CD4-positive, alpha-beta T cell treated with Interferon gamma for 1 hour (primary cell): Measurements from ENCODE around the gene GPR155.

ENCODE experiments used
- DNase-seq: peaks from one replicate; pipeline ENCODE4 v3.0.0-alpha.2; 2020

GPR155 gene, protein sequence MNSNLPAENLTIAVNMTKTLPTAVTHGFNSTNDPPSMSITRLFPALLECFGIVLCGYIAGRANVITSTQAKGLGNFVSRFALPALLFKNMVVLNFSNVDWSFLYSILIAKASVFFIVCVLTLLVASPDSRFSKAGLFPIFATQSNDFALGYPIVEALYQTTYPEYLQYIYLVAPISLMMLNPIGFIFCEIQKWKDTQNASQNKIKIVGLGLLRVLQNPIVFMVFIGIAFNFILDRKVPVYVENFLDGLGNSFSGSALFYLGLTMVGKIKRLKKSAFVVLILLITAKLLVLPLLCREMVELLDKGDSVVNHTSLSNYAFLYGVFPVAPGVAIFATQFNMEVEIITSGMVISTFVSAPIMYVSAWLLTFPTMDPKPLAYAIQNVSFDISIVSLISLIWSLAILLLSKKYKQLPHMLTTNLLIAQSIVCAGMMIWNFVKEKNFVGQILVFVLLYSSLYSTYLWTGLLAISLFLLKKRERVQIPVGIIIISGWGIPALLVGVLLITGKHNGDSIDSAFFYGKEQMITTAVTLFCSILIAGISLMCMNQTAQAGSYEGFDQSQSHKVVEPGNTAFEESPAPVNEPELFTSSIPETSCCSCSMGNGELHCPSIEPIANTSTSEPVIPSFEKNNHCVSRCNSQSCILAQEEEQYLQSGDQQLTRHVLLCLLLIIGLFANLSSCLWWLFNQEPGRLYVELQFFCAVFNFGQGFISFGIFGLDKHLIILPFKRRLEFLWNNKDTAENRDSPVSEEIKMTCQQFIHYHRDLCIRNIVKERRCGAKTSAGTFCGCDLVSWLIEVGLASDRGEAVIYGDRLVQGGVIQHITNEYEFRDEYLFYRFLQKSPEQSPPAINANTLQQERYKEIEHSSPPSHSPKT

DNA sequence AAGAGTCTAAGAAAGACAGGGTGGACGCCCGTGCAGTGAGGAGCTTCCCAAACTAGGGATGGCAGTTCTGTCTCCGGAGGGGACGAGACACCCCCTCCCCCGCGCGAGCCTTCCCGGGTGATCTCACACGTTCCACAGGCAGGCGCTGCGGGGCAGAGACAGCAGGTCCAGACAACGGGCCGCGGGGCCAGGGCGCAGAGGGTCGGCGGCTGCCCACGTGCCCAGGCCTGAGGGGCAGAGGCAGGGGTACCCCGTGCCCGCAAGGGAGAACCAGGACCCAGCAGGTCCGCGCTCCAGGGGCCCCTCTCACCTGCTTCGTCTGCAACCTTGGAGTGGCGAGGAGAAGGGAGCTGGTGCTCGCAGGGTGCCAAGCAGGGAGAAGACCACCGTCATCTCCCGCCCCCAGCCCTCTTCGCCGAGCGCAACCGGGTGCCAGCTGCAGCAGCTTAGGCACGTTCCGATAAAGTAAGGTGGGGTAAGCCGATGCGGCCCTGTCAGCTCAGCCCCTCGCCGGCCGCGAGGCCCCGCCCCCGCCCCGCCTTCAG, at the start of gene GPR155:
TSS of gene GPR155 (minus strand) at position 467 of the 545 bp plus-strand sequence. CDS start 5,073 bp downstream, outside the sequence.
- peak; percentile 13 for DNase-seq

DNA sequence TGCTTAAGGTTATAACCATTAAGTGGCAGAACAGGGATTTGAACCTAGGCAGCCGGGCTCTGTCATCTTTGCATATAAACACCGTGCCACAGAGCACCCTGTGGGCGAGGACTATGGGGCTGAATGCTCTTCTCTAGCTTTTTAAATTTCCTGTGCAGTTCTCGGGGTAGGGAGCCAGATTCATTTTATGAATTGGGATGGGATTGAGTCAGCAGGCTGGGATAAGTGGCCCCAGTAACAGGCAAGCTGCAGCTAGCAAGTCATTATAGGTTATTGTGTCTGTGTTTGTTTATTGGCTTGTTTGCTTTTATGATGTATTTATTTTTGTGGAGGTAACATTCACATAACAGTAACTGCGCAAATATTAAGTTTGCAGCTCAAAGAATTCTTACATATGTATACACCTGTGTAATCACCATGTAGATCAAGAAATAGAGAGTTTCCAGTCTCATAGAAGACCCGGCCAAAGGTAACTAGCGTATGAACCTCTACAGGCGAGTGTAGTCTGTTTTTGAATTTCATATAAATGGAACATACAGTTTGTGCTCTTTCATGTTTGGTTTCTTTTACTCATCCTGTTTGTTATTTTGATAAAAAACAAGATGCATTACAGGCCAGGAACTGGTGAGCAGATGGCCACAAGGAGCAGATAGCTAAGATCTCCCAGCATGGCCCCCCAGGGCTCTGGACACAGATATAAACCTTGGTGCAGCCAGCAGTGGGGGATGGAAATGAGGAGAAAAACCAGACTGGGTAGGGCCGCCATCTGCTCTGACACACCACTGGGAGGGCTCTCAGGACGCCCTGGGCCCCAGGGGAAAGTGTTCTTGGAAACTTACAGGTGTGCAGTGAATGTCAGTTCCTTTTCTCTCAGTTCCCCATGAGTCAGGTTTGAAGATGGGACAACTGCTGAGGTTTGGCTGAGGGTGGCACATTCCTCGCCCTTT, 49.2 kb upstream of the GPR155 start:
- DNase-seq, result no peak

DNA sequence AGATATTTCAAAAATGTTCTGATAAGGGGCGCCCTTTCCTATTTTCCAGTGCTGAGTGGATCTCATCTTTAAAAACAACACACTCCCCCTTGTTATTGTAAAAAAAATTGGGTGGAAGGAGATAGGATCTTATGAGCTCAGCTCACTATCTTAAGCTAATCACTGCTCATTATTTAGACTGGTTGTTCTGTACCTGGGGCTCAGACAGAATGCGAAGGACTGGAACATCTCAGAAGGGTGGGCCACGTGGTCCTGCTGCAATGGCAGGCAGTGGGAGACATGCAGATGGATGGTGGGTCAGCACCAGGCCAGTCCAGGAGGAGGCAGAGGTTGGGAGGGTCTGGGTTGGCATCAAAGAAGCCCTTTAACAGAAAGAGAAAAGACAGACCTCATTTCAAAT, 48.3 kb upstream of the GPR155 start:
- no peak for DNase-seq

DNA sequence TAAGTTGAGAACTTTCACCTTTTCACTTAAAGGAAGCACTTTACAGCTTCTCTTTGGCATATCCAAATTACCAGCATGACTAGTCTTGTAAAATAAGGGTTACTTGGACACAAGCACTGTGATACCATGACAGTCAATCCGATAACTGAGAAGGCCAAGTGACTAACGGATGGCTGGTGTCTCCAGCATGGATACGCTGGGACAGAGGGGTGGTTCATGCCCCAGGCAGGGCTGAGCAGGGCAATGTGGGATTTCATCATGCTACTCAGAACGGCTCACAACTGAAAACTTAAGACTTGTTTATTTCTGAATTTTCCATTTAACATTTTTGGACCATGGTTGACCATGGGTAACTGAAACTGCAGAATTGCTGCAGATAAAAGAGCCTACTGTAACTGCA, 43.1 kb upstream of the GPR155 start:
- DNase-seq, result no peak

DNA sequence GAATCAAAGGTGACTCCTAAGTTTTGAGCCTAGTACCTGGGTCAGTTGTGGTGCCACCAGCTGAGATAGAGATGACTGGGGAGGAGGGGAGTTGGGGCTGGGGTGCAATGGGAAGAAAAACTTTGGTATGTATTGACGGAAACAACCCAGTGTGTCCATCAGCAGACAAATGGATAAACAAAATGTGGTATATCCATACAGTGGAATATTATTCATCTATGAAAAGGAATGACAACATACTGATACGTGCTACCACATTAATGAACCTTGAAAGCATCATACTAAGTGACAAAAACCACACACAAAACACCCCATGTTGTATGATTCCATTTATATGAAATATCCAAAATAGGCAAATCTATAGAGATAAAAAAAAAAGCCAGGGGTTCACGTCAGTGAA, 41.1 kb upstream of the GPR155 start:
- DNase-seq, result no peak

DNA sequence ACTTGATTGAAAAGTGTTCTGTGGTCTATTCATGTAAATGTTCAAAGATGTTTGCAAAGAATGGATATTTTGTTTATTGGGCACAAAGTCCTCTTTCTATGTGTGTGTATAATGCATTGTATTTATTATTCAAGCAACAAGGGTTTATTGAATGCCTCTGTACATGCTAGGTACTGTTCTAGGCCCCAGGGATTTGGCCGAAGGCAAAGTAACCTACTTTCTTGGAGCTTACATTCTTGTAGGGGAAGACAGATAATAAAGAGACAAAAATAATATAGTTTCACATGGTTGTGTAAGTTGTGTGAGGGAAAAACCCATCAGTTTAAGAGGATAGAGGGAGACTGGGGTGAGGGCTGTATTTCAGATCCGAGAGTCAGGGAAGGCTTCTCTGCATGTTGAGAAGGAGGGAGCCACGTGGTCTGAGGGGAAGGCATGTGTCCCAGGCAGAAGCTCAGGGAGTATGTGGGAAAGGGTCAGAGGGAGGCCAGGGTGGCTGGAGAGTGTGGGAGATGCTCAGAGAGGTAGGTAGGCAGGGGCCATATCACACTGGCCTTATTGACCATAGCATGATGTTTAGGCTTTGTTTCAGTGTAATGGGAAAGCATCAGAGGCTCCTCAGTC, 40.4 kb upstream of the GPR155 start:
- no peak for DNase-seq

DNA sequence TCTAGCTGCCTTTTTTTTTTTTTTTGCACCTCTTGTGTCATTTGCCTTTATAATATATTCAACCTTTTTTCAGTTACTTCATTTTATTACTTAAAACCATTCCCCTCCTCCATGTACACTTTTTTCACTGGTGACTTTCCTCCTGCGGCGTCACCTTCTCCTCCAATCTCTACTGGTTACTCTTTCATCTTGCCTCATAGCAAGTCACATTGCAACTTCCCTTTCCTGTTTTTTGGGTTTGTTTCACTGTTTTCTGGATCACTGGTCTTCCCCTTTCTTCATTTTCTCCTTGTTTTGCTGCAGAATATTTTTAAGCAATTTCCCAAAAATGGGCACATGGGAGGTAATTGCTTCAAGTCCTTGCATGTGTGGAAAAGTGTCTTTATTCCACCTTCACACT, 37.7 kb upstream of the GPR155 start:
- DNase-seq, result peak; percentile 14

DNA sequence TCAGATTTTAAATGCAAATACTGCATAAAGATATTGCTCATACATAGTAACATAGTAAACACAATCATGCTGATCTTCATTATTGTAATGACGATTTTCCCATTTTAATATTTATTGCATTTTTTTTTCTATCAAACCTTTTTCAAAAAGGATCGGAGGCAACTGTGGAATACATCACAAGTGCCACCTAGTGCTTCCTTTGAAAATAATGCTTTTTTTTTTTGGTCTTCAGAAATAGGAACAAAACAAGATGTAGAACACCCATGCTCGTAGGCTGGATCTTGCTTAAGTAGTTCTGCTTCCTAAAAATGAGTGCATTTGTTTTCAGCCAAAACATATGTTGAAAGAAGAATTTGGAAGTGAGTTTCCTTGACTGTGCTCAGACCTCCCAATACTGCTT, 35.7 kb upstream of the GPR155 start:
- no peak for DNase-seq

DNA sequence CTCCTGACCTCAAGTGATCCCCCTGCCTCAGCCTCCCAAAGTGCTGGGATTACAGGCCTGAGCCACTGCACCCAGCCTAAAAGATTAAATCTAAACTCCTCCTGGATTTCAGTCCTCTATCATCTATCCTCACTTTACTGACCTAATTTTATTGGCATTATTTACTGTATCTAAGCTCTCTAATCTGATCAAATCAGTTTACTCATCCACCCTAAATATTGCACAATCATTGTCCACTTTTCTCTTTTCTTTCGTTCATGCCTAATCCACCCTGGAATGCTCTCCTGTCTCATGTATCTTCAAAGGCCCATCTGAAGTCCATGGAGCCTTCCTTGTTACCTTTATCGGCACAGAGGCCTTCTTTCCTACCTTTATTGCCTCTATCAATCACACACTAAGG, 31.6 kb upstream of the GPR155 start:
- DNase-seq, result no peak

DNA sequence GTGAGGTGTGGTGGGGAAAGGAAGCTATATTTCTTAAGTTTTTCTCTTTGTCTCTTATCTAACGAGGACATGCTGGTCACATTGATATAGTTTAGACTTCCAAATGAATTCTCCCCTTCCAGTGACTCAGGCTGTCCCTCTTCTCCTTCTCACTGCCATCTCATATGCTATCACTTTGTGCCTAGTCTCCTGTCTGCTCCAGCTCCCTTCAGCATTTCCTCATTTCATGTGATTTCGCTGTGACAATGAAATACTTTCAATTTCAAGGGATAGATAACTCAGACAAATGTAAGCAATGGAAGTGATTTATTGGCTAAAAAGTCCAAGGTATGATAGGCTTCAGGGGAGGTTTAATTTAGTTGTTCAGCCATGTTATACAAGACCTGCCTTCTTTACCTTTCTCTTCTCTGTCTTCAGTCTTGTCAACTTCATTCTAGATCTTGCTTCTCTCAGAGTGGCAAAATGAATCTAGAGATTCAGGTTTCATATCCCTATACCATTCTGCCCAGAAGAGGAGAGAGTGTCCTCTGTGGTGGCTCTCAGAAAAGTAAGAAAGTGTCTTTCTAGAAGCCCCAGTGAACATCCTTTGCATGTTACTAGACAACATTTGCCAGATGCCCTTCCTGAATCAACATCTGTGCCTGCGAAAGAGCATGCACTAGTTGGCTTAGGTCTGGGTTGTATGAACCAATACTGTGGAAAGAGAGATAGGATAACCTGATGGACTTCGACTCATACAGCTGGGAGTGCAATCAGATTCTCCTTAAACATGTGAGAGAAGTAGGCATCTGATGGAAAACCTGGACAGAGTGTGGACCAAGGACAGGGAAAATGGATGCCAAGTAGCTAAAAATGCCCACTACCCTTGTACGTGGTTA, 29.9 kb upstream of the GPR155 start:
- no peak for DNase-seq

DNA sequence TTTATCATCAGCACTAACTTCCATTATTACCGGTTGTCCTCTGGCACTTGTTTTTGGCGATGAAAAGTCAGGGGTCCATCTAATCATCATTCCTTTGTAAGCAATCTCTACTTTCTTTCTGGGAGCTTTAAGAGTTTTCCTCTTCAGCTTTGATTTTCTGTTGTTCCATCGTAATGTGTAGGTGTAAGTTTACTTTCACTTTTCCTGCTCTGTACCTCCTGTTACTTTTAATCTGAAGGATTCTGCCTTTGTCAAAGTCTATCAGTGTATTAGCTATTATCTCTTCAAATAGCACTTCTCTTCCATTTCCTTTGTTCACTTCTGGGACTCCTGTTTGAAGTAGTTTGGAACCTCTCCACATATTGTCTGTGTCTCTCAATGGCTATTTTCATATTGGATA, 25.5 kb upstream of the GPR155 start:
- DNase-seq, result no peak

DNA sequence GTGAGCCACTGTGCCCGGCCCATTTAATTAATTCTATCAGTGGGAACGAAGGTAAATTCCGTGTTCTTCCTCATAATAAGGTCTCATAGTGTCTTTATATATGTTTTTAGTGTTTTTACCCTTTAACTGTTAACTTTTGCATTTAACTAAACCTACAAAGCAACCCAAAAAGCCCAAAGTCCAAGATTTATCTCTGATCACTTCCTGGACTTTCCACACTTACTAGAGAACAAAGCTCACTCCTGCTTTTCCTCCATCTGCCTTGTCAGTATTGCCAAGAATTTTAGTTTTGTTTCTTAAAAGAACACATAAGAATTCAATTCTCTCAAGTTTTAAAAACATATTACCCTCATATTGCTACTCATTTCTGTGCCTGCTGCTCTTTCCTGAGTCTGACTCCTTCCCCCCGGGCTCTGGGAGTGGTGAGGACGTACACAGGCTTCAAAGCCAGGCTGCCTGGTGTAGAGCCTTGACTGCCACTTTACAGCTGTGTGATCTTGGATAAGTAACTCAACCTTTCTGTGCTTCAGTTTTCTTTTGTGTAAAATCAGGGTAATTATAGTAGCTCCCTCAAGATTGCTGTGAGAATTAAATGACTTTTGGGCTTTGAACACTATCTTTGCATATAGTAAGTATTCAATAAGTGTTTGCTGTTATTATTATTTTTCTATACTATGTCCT, 24.9 kb upstream of the GPR155 start:
- DNase-seq, result no peak

DNA sequence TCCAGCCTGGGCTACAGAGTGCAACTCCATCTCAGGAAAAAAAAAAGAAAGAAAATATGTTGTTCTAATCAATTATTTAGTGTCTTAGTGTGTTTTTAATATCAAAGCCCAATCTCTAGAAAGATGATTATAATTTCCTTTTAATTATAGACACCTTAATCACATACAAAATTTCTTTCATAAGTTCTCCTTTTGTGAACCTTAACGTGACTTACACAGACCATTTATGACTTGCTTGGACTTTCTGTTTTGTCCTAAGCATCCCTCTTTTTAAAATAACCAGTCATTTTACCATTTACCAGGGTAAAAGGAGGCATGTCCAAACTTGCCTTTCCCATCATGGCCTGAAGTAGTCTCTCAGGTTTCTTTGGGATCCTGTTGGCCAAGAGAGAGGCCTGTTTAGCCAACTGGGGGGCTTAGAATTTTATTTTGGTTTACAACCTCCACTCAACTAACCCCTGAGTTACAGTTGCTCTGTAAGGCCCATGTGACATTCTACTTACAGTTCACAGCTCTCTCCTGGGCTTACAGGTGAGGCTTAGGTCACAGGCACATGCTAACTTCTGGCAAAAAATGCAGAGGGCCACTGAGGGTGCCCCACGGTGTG, 23.9 kb upstream of the GPR155 start:
- no peak for DNase-seq

DNA sequence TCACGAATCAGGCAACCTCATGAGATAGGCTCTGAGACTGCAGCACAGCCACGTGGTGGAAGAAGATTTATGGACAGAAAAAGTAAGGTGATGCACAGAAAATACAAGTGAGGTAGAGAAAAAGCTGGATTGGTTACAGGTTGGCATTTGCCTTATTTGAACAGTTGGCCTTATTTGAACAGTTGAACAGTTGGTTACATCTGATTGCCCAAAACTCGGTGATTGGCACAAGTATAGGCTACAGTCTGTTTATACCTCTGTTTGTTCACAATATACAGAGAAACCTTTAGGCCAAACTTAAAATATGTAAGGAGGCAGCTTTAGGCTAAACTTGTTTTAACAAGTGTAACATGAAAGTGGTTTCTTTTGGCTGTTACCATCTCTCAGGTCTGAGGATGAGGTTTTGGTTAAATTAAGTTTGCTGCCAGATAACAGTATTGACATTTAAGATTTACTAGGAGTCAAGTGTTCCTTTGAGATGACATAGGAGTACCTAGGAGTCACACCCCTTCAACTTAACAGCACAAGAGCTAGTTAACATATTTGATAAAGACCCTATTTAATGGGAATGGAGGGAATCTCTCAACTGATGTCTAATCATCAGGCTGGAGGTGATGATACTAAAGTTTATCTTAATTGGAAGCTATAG, 16.5 kb upstream of the GPR155 start:
- no peak for DNase-seq

DNA sequence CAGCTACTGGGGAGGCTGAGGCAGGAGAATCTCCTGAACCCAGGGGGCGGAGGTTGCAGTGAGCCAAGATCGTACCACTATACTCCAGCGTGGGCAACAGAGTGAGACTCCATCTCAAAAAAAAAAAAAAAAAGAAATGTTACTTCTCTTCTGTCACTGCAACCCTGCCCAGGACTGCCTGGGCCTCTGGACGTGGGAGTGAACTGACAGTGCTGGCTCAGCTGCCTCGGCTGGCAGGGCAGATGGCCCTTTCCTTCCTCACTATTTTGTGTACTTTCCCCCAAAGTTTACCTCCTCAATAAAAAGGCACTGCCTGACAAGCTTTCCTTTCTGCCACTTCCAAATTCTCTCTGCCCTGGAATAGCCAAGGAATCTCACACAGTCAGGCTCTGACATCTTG, 12.5 kb upstream of the GPR155 start:
- DNase-seq, result no peak

DNA sequence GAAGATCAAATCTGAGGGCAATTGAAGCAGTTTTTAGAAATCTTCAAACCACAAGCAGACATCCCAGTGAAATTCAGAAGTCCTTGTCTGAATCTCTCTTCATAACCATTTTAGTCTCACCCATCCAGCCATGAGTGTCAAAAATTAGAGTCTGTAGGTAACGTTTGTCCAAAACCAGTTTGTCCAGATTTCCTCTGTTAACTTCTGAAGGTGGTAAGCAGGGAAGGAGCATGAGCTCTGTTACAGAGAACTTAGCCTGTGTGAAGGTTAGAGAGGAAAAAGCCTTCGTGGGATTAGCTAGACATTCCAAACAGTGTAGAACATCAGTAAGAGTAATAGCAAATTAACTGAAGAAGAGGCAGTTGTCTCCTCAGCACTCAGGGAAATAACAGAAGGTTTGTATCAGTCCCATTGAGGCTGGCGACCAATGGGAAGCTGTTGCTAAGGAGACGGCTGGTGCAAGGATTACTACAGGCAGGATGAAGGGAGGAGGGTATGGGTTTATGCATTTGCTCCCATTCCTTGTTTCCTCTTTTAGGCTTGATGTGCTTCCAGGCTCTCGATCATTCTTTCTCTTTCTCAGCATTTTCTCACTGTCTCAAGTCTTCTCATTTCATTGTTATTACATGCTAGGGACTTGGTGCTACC, 8.7 kb upstream of the GPR155 start:
- no peak for DNase-seq

DNA sequence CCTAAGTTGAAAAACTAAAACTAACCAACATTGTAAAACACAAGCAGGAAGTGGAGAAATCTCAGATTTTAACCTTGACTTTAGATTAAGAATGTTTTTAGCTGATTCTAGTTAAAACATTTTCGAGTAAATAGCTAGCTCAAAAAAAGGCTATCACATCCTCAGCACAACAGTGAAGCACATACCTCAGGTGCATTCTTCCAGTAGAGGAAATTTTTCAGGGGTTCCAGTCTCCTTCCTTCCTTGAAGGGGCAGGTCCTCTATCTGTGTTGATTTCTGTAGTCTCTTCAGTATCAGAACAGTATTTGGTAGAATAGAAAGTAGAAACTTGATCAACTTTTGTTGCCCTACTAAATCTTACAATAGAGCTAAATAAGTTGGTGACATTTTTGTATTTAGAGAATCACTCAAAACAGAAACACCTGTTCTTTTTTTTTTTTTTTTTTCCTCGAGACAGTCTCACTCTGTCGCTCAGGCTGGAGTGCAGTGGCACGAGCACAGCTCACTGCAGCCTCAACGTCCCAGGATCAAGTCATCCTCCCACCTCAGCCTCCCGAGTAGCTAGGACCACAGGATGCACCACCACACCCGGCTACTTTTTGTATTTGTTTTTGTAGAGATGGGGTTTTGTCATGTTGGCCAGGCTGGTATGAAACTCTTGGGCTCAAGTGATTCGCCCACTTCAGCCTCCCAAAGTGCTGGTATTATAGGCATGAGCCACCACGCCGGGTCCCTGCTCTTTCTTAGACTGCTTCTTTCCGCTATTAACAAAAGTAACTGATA, 6.9 kb upstream of the GPR155 start:
- no peak for DNase-seq

DNA sequence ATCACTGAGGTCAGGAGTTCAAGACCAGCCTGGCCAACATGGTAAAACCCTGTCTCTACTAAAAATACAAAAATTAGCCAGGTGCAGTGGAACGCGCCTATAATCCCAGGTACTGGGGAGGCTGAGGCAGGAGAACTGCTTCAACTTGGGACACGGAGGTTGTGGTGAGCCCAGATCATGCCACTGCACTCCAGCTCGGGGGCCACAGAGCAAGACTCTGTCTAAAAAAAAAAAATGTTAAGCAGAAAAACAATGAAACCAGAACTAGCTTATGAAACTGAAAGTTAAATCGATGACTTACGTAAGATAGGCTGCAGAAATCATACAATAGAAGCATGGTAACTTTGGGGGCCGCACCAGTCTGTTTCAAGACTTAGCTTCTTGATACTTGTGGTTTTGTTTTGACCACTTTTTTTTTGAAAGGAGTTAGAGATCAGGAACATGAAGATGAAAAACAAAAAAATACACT, 6.2 kb upstream of the GPR155 start:
- DNase-seq, result peak; percentile 75
